GM12872 (cell line): ENCODE data around the gene CHAD.

ENCODE experiments used
- TF ChIP-seq, protein P1 (sequence below): IDR thresholded peaks from 3 replicates; pipeline ENCODE4 v1.5.1; 2011; ENCODE audit warnings: low read depth, mild to moderate bottlenecking, low read length, moderate library complexity; ENCODE audit not compliant: insufficient read depth

The CHAD gene

DNA sequence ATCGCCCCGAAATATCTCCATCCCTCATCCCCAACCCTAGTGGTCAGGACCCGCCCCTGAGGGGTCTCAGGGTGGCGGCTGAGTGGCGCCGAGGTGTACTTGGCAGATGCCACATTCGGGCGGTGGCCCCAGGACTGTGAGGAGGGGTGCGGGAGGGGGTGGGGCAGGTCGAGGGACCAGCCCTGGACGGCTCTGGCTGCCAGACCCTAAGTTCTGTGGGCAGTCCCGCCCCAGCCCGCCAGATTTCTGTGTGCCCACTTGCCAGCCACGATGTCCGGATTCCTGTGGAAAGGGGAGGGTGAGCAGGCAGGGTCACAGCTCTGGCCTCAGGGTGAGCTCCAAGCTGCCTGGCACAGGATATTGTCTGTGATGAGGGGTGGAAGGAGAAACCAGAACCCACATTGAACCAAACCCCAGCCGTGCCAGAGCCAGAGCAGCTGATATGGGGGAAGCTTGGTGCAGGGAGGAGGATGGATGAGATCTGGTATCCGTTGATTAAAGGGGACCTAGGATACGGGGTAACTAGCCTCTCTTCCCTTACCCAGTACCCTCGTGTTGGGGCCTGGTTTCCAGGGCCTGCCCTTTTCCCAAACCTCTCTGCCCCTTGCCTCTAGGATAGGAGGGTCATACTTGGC is 1.1 kb upstream of the CHAD start:
- TF ChIP-seq, protein P1, sequence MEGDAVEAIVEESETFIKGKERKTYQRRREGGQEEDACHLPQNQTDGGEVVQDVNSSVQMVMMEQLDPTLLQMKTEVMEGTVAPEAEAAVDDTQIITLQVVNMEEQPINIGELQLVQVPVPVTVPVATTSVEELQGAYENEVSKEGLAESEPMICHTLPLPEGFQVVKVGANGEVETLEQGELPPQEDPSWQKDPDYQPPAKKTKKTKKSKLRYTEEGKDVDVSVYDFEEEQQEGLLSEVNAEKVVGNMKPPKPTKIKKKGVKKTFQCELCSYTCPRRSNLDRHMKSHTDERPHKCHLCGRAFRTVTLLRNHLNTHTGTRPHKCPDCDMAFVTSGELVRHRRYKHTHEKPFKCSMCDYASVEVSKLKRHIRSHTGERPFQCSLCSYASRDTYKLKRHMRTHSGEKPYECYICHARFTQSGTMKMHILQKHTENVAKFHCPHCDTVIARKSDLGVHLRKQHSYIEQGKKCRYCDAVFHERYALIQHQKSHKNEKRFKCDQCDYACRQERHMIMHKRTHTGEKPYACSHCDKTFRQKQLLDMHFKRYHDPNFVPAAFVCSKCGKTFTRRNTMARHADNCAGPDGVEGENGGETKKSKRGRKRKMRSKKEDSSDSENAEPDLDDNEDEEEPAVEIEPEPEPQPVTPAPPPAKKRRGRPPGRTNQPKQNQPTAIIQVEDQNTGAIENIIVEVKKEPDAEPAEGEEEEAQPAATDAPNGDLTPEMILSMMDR: no peak

DNA sequence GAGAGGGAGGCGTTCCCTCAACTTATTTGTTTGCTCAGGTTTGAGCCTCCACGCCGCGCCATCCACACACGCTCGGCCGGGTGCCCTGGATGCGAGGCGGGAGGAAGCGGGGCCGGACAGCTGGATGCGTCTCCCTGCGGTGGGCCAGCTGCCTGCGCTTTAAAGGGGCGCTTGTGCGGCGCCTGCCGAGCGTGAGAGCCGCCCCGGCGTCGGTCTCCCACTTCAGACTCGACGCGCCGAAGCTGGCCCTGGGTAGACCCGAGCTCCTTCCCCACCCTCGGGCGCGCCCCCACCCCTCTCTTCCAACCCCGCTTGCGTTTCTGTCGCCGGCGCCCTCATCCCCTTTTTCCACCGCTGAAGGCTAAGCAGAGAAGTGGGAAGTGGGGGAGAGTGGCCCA is 527 bp upstream of the CHAD start:
- TF ChIP-seq, protein P1: no peak

DNA sequence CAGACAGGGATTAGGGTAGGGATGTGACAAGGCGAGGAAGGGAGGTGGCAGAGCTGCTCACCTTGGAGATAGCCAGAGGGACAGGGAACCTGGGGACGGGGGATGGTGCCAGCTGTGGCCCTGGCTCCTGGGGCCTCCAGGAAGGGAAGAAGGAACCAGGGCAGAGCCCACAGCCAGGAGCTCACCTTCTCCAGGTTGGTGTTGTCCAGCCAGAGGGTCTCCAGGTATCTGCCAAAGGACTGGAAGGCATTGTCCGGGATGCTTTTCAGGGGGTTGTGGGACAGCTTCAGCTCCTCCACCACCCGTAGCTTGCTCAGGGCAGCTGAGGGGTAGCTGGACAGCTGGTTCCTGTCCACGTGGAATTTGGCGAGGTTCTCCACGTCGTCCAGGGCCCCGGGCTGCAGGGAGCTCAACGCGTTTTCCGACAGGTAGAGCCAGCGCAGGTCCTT is 801 bp downstream of the CHAD start:
- TF ChIP-seq, protein P1: no peak

DNA sequence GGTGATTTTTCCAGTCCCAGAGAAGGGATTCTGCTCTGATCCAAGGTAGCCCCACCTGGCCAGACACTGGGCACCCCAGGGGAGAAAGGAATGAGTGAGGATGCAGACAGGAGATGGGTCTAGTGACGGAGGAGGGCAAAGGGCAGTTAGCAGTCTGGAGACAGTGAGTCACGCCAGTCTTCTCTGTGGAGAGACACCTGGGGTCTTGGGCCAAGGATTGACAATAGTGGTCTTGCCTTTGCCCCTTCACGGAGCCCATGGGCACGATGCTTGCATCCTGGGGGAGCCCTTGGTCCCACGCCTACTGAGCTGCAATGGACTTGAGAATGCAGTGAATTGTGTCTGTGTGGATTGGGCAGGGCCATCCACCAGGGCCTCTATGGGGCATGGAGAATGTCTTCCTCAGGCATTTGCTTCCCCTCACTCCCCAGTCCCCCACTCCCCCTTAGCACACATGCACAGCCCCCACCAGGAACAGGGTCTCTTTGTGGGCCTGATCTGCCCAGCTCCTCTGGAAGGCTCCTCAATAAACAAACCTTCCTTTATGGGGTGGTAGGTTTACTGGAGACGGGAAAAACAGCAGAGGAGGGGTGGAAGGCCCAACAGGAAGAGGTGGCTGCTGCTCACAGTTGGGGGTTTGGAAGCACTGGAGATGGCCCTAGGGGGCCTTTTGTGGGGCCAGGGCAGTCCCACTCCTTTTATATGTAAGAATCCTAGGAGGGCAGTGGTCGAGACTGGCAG is 1.4 kb downstream of the CHAD start:
- TF ChIP-seq, protein P1: no peak

DNA sequence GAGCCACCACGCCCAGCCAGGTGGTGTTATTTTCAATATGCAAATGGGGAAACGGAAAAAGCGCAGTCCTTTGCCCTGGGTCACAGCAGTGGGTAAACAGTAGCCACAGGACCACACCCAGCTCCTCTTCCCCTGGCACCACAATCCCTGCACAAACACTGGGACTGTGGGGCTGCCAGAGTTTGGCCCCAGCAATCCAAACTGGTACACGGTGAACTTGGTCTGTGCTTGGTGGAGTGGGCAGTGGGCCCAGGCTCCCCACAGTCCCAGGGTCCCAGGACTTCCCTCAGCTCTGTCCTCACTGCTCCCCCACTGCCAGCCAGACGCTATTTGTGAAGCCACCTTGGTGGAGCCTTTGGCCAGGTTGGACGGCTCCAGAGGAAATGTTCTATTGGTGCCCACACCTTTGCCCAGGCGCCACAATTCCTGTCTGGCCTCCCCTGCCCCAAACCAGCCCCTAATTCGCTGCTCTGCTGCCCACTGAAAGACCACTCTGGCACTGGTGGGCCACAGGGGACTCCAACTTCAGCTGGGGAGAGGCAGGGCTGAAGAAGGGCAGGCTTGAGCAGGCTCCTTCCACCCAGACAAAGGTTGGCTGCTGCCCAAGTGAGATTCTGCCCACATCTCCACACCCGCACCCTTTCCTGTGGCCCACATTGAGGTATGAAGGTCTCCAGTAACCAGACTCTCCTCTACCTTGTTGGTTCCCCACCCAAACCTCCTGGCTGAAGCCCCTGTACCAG is 2.1 kb downstream of the CHAD start:
- TF ChIP-seq, protein P1: no peak

DNA sequence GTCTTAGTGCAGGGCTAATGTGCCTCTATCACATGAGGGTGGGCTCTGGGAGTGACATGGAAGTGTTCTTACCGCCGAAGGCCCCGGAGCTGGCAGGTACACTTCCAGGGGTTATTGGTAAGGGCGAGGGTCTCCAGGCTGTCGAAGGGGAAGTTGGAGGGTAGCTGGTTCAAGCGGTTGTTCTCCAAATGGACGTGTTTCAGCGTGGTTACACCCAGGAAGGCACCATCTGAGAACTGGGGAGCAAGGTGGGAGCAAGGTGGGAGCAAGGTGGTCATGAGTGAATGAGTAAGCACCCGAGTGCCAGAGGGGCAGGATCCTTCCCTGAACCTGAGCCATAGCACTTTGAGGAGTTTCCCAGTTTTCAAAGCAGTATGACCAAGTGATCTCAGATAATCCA is 3.0 kb downstream of the CHAD start:
- TF ChIP-seq, protein P1: no peak

DNA sequence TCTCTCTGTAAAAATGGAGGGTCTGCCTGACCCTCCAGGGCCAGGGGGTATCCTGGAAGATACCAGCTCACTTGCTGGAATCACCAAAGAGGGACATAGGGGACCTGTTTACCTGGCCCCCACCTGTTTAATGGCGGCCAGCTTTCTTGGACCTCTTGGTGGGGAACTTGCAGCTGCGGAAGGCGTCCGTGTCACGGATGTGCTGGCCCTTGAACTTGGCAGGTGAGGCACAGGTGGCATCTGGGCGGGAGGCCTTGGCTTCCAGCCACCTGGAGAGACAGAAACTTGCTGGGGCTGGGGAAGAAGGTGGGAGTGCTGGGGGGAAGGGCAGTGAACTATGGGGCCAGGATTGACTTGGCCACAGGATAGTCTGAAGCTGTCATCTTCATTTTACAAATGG is 3.5 kb downstream of the CHAD start:
- TF ChIP-seq, protein P1: no peak
